Measurements from ENCODE around the gene APBA2. TPM values are rescaled to one million over a fixed set of nuclear protein-coding genes. Genes with fewer than 3 reads are reported as not detected.
A peak's percentile ranks its signal among the peaks of the same experiment; 100 is the strongest.

Gene APBA2
- total RNA-seq, 1 donor from 2014 or later = 30.0 TPM

GRCh38 chr15:28896951-28897350 is 11.2 kb downstream of the APBA2 start:
- no peak for TF ChIP-seq CTCF (conservative IDR thresholded peaks at IDR 0.05; ENCODE audit: low read depth, low read length)
- H3K4me3 ChIP-seq (ENCODE audit: low read depth, low read length) = no peak overlapping the region
- DNase-seq (ENCODE audit: low read depth) = peak; percentile 18

- TF ChIP-seq CTCF (conservative IDR thresholded peaks at IDR 0.05; ENCODE audit: low read depth, low read length) = no peak
- no peak overlapping the region for H3K4me3 ChIP-seq (ENCODE audit: low read depth, low read length)
- DNase-seq (ENCODE audit: low read depth) = no peak
Observed at GRCh38 chr15:28897861-28898585, 12.2 kb downstream of the APBA2 start.

GRCh38 chr15:28899061-28899738 is 13.4 kb downstream of the APBA2 start:
- no peak for DNase-seq (ENCODE audit: low read depth)
- no peak overlapping the region for H3K4me3 ChIP-seq (ENCODE audit: low read depth, low read length)
- TF ChIP-seq CTCF (conservative IDR thresholded peaks at IDR 0.05; ENCODE audit: low read depth, low read length) = no peak

GRCh38 chr15:28900041-28900891 is 14.5 kb downstream of the APBA2 start:
- no peak for DNase-seq (ENCODE audit: low read depth)
- H3K4me3 ChIP-seq (ENCODE audit: low read depth, low read length) = no peak overlapping the region
- no peak for TF ChIP-seq CTCF (conservative IDR thresholded peaks at IDR 0.05; ENCODE audit: low read depth, low read length)

GRCh38 chr15:28900892-28901586 is 15.3 kb downstream of the APBA2 start:
- no peak overlapping the region for H3K4me3 ChIP-seq (ENCODE audit: low read depth, low read length)
- DNase-seq (ENCODE audit: low read depth) = no peak
- TF ChIP-seq CTCF (conservative IDR thresholded peaks at IDR 0.05; ENCODE audit: low read depth, low read length) = no peak

GRCh38 chr15:28901587-28901980 is 15.8 kb downstream of the APBA2 start:
- DNase-seq (ENCODE audit: low read depth) = no peak
- H3K4me3 ChIP-seq (ENCODE audit: low read depth, low read length) = no peak overlapping the region
- no peak for TF ChIP-seq CTCF (conservative IDR thresholded peaks at IDR 0.05; ENCODE audit: low read depth, low read length)
